ENCODE measurements around the gene GASK1B. TPM values are rescaled to one million over a fixed set of nuclear protein-coding genes. Genes with fewer than 3 reads are reported as not detected.

The GASK1B gene
- total RNA-seq, 2 experiments from 2014 or later: 0.22 to 0.28 TPM

- H3K4me1 Mint-ChIP-seq (ENCODE audit: low read depth): no peaks in the 10 kb centered on the region
- H3K4me3 ChIP-seq (ENCODE audit: low read length): no peak overlapping the region
- no peaks in the 10 kb centered on the region for H3K4me1 ChIP-seq (ENCODE audit: insufficient read depth, low read length)
- H3K9me3 Mint-ChIP-seq: peaks cover 2% of the 10 kb centered on the region
- no peak overlapping the region for H3K4me3 Mint-ChIP-seq
- H3K36me3 Mint-ChIP-seq (ENCODE audit: low read depth): no peaks in the 10 kb centered on the region
- POLR2A ChIA-PET: no interaction called here
- no peak overlapping the region for H3K27ac Mint-ChIP-seq
- H3K27ac ChIP-seq (ENCODE audit: low read depth in 1 of 2, low read length in 2 of 2): no peak overlapping the region
- ATAC-seq (ENCODE audit: poor library complexity): no peak
- TF ChIP-seq CTCF (IDR thresholded peaks at IDR 0.05): no peak
- no peaks in the 10 kb centered on the region for H3K27me3 ChIP-seq (ENCODE audit: control insufficient read depth in 1 of 2, insufficient read depth in 2 of 2, low read length in 2 of 2)
- no peaks in the 10 kb centered on the region for H3K9me3 ChIP-seq (ENCODE audit: control insufficient read depth in 1 of 2, insufficient read depth in 1 of 2, low read length in 2 of 2)
- CTCF ChIA-PET: no interaction called here
- no peak for DNase-seq
- peaks cover 8% of the 10 kb centered on the region for H3K27me3 Mint-ChIP-seq
- no peaks in the 10 kb centered on the region for H3K36me3 ChIP-seq (ENCODE audit: insufficient read depth, low read length)
- intact Hi-C loops (cut with DNase I, micrococcal nuclease): no loop called here
Measured at GRCh38 chr4:158203436-158203835, 30.6 kb upstream of the GASK1B start.

- Histone ChIP-seq H3K4me3 (ENCODE audit: low read length) (no peak overlapping the region), H3K27ac (ENCODE audit: low read depth in 1 of 2, low read length in 2 of 2) (no peak overlapping the region), H3K36me3 (ENCODE audit: insufficient read depth, low read length) (no peaks in the 10 kb centered on the region), H3K9me3 (ENCODE audit: control insufficient read depth in 1 of 2, insufficient read depth in 1 of 2, low read length in 2 of 2) (no peaks in the 10 kb centered on the region), H3K27me3 (ENCODE audit: control insufficient read depth in 1 of 2, insufficient read depth in 2 of 2, low read length in 2 of 2) (no peaks in the 10 kb centered on the region), H3K4me1 (ENCODE audit: insufficient read depth, low read length) (no peaks in the 10 kb centered on the region)
- CTCF ChIA-PET: no interaction called here
- Mint-ChIP-seq H3K27me3 (peaks cover 5% of the 10 kb centered on the region), H3K4me3 (no peak overlapping the region), H3K36me3 (ENCODE audit: low read depth) (no peaks in the 10 kb centered on the region), H3K4me1 (ENCODE audit: low read depth) (no peaks in the 10 kb centered on the region), H3K9me3 (peaks cover 2% of the 10 kb centered on the region), H3K27ac (no peak overlapping the region)
- DNase-seq (no peak), ATAC-seq (ENCODE audit: poor library complexity) (no peak)
- intact Hi-C loops (cut with DNase I, micrococcal nuclease): no loop called here
- POLR2A ChIA-PET: no interaction called here
- TF ChIP-seq CTCF (IDR thresholded peaks at IDR 0.05): no peak
Measured at GRCh38 chr4:158202481-158202880, 29.7 kb upstream of the GASK1B start.

- no peak for TF ChIP-seq CTCF (IDR thresholded peaks at IDR 0.05)
- Mint-ChIP-seq H3K27ac (no peak overlapping the region), H3K9me3 (peaks cover 2% of the 10 kb centered on the region), H3K4me3 (no peak overlapping the region), H3K4me1 (ENCODE audit: low read depth) (no peaks in the 10 kb centered on the region), H3K36me3 (ENCODE audit: low read depth) (no peaks in the 10 kb centered on the region), H3K27me3 (peaks cover 5% of the 10 kb centered on the region)
- ATAC-seq (ENCODE audit: poor library complexity) (no peak), DNase-seq (no peak)
- H3K4me3 ChIP-seq (ENCODE audit: low read length): no peak overlapping the region
- H3K27me3 ChIP-seq (ENCODE audit: control insufficient read depth in 1 of 2, insufficient read depth in 2 of 2, low read length in 2 of 2): no peaks in the 10 kb centered on the region
- POLR2A ChIA-PET: no interaction called here
- H3K36me3 ChIP-seq (ENCODE audit: insufficient read depth, low read length): no peaks in the 10 kb centered on the region
- CTCF ChIA-PET: no interaction called here
- H3K4me1 ChIP-seq (ENCODE audit: insufficient read depth, low read length): no peaks in the 10 kb centered on the region
- H3K9me3 ChIP-seq (ENCODE audit: control insufficient read depth in 1 of 2, insufficient read depth in 1 of 2, low read length in 2 of 2): no peaks in the 10 kb centered on the region
- H3K27ac ChIP-seq (ENCODE audit: low read depth in 1 of 2, low read length in 2 of 2): no peak overlapping the region
- intact Hi-C loops (cut with DNase I, micrococcal nuclease): no loop called here
Measured at GRCh38 chr4:158201876-158202275, 29.1 kb upstream of the GASK1B start.
